SK-N-DZ (cell line): ENCODE measurements around the gene KRTAP9-7.

Experiments
- DNase-seq: peaks from one replicate; pipeline ENCODE4 v3.0.0-alpha.2; 2015; ENCODE audit warnings: low spot score
- small RNA-seq, 2 experiments: library from RNA; depleted of rRNA; stranded (forward); fragments of <200 nt; gene quantifications; one replicate each; pipeline ENCODE3, GENCODE V24; 2014

The KRTAP9-7 gene

DNA sequence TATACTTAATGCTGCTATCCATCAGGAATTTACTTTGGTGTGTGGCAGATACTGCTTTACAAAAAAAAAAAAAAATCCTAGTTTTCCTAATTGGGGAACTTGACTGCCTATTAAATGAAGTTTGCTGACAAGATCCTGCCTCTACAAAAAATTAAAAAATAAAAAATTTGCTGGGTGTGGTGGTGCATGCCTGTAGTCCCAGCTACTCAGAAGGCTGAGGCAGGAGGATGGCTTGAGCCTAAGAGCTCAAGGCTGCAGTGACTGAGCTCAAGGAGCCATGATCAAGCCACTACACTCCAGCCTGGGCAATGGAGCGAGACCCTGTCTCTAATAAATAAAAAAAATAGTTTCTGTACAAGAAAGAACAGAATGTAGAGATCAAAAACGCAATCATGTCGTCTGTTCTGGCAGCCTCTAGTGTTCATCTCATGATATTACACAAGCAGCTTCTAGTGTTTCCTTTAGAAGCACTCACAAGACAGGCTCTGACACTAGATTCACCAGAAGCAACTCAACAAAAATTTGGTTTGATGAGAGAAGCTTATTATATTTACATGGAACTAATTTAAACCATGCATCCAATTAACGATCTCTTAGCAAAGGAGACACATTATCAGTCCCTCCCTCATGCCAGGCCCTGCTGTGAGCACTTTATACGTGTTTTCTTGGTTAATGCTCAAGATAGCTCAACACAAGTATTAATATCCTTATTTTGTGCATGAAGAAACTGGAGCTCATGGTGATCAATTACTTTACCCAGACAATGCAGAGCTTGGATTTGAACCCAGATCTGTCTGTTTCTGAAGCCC, 46.8 kb downstream of the KRTAP9-7 start:
- peak; percentile 11 for DNase-seq

DNA sequence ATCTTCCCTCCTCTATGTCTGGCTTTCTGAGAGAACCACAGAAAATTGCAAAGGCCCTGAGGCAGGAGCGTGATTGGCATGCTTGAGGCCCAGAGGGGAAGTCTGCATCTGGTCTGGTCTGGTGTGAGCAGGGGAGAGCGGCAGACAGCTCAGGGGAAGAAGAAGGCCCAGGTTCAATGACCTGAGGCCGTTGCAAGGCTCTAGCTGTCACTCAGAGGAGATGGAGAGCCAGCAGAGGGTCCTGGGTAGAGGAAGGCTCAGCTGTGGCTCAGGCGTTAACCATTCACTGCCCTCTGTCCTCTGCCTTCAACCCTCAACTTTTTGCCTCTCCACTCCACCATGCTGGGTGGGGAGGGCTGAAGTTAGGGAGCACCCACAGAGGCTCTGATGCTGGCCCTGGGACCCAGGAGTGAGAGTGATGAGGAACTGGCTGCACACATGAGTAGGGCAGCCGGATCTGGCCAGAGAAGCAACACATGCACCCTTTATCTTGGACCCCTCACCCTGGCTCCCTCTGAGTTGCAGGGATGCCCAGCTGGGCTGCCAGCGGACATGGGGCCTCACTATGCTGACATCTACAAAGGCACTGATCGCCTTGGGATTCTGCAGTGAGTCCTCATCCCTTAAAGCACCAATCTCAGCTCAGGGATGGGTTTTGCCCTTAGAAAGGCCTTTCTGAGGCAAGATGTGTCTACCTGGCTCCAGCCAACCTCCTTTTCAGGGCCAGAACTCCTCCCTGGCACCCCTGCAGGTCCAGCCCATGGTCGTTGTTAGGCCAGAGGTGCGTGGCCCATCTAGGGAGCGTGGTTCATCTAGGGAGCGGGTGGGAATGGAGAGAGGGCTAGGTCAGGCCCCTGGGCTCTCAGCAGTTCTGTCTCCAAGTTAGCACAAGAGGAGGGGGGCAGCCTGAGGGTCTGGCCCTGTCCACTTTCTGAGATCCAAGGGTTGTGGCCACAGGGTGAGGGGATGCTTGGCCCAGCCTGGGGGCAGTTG, 47.7 kb downstream of the KRTAP9-7 start:
- no peak for DNase-seq

DNA sequence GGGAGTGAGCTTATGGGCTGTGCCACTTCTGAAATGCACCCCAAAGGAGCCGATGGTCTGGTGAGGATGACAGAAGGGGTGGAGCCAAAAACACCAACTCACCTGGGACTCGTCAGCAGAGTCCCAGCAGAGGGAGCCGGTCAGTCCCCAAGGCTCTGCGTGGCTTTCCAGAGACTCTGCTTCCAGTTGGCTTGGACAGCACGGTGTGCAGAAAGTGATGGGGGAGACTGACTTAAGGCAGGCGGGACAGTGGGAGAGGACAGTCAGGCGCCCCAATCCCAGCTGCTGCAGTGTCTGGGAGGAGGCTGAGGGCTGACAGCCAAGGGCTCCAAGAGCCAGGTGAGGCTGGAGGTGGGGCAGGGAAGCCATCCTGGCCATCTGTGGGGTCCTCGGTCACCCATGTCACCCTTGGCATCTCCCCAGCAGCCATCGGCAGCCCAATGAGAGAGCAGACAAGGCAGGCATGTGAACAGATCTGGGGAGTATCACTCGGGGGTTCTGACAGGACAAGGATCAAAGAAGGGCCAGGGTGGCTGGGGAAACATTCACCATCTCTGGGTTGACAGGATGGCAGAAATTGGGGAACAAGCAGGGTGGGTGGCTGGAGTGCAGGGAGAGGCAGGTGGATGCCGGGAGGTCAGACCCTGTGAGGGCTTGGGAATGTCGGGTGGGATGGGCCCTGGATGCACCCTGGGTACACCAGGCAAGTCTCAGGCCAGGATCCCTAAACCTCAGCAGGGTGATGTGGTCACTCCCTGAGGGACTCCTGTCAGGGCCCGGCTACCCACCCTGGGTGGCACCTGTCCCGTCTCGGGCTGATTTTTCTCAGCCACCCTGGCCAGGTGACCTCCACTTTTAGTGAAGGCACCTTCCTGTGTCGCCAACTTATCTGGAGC, 48.9 kb downstream of the KRTAP9-7 start:
- no peak for DNase-seq

- DNase-seq = no peak
Measured at GRCh38 chr17:41325126-41325525, 49.6 kb downstream of the KRTAP9-7 start.

GRCh38 chr17:41325611-41326010, 50.1 kb downstream of the KRTAP9-7 start:
- DNase-seq = no peak

Small RNA genes within 50 kb of the gene (small RNA-seq; reads per million reads assigned to genes)
- 0 reads per million in 2 experiments for gene KRTAP9-10P
